ENCODE results near the gene MRAS. TPM values are rescaled to one million over a fixed set of nuclear protein-coding genes. Genes with fewer than 3 reads are reported as not detected.
"Not testable (repeated sequence)": the region's sequence is repeated elsewhere in the genome, so short reads cannot be mapped to it uniquely, and the experiment has no call there.

MRAS gene
- total RNA-seq, 1 donor from 2014 or later: 26.2 TPM

- DNase-seq (ENCODE audit: low spot score): no peak
Measured at GRCh38 chr3:138367326-138367850, 19.0 kb downstream of the MRAS start.

- no peak for DNase-seq (ENCODE audit: low spot score)
Measured at GRCh38 chr3:138367911-138368310, 19.5 kb downstream of the MRAS start.

GRCh38 chr3:138369151-138369900 lies 20.9 kb downstream of the MRAS start:
- DNase-seq (ENCODE audit: low spot score): no peak

- DNase-seq (ENCODE audit: low spot score): no peak
Measured at GRCh38 chr3:138370321-138370720, 21.9 kb downstream of the MRAS start.

- no peak for DNase-seq (ENCODE audit: low spot score)
Measured at GRCh38 chr3:138371070-138371965, 22.9 kb downstream of the MRAS start.

- DNase-seq (ENCODE audit: low spot score): no peak
Measured at GRCh38 chr3:138373087-138373735, 24.8 kb downstream of the MRAS start.

GRCh38 chr3:138373736-138374094 lies 25.3 kb downstream of the MRAS start:
- DNase-seq (ENCODE audit: low spot score): no peak

GRCh38 chr3:138374573-138375134 lies 26.3 kb downstream of the MRAS start:
- no peak for DNase-seq (ENCODE audit: low spot score)

- no peak for DNase-seq (ENCODE audit: low spot score)
Measured at GRCh38 chr3:138375447-138375846, 27.1 kb downstream of the MRAS start.

GRCh38 chr3:138376663-138377062 lies 28.3 kb downstream of the MRAS start:
- no peak for DNase-seq (ENCODE audit: low spot score)

GRCh38 chr3:138377212-138377611 lies 28.8 kb downstream of the MRAS start:
- DNase-seq (ENCODE audit: low spot score): not testable (repeated sequence)

- DNase-seq (ENCODE audit: low spot score): no peak
Measured at GRCh38 chr3:138377804-138378203, 29.4 kb downstream of the MRAS start.

GRCh38 chr3:138378331-138378730 lies 30.0 kb downstream of the MRAS start:
- DNase-seq (ENCODE audit: low spot score): no peak

- DNase-seq (ENCODE audit: low spot score): no peak
Measured at GRCh38 chr3:138378990-138379389, 30.6 kb downstream of the MRAS start.

- DNase-seq (ENCODE audit: low spot score): no peak
Measured at GRCh38 chr3:138381413-138381901, 33.1 kb downstream of the MRAS start.

GRCh38 chr3:138381950-138382715 lies 33.8 kb downstream of the MRAS start:
- peak; percentile 71 for DNase-seq (ENCODE audit: low spot score)

GRCh38 chr3:138383715-138384465 lies 35.5 kb downstream of the MRAS start:
- DNase-seq (ENCODE audit: low spot score): no peak

GRCh38 chr3:138384531-138384930 lies 36.2 kb downstream of the MRAS start:
- no peak for DNase-seq (ENCODE audit: low spot score)

- no peak for DNase-seq (ENCODE audit: low spot score)
Measured at GRCh38 chr3:138384976-138385375, 36.6 kb downstream of the MRAS start.

- no peak for DNase-seq (ENCODE audit: low spot score)
Measured at GRCh38 chr3:138389144-138389601, 40.8 kb downstream of the MRAS start.
